IMR-90 (cell line): ENCODE data around the gene ADAM17. TPM values are rescaled to one million over a fixed set of nuclear protein-coding genes. Genes with fewer than 3 reads are reported as not detected.

ENCODE experiments used
- ATAC-seq: fragments of 200-7000 bp; cut with Tn5 transposase; 2 replicates; pipeline ENCODE4 v1.9.1; 2020; ENCODE audit warnings: low read depth, mild to moderate bottlenecking, moderate library complexity
- BruUV-seq: library from RNA; stranded (reverse); fragments of 400-500 nt; replicated peaks from 2 replicates; lab custom pipeline; 2021; lab: Mats Ljungman, UMichigan
- CTCF ChIA-PET: fragments of 300-600 bp; formaldehyde crosslinking; extraction: SDS; loops from one replicate; lab custom pipeline; 2021; ENCODE audit warnings: antibody characterized with exemption; lab: Yijun Ruan, JAX
- POLR2A ChIA-PET: fragments of 300-600 bp; sonication (Branson Sonifier 250); formaldehyde crosslinking; loops from one replicate; lab custom pipeline; 2022; ENCODE audit warnings: antibody characterized with exemption; ENCODE audit not compliant: unreplicated experiment; lab: Charles Lee
- DNase-seq: peaks from one replicate; pipeline ENCODE4 v3.0.0; 2013
- H2AFZ ChIP-seq: replicated peaks from 2 replicates; pipeline ENCODE3; 2013; ENCODE audit warnings: low read length, mild to moderate bottlenecking; ENCODE audit not compliant: poor library complexity
- H2AK5ac ChIP-seq: 2 replicates; pipeline ENCODE4 v1.6.1; 2013; ENCODE audit warnings: low read depth, low read length, inconsistent platforms
- H2AK9ac ChIP-seq: replicated peaks from 2 replicates; pipeline ENCODE3; 2013; ENCODE audit warnings: mild to moderate bottlenecking, low read depth, low read length, moderate library complexity; ENCODE audit not compliant: poor library complexity
- H2BK120ac ChIP-seq: 2 replicates; pipeline ENCODE4 v1.6.1; 2013; ENCODE audit warnings: low read depth, low read length, inconsistent platforms
- H2BK15ac ChIP-seq: 3 replicates; pipeline ENCODE4 v1.6.1; 2013; ENCODE audit warnings: low read depth, low read length, inconsistent platforms
- H2BK20ac ChIP-seq: 2 replicates; pipeline ENCODE4 v1.6.1; 2013; ENCODE audit warnings: low read depth, mild to moderate bottlenecking, inconsistent platforms, low read length, moderate library complexity
- H2BK5ac ChIP-seq: 2 replicates; pipeline ENCODE4 v1.6.1; 2013; ENCODE audit warnings: mild to moderate bottlenecking, low read depth, low read length, inconsistent platforms; ENCODE audit not compliant: poor library complexity, severe bottlenecking
- H3K14ac ChIP-seq: replicated peaks from 2 replicates; pipeline ENCODE4 v1.6.1; 2013; ENCODE audit warnings: low read depth, low read length, inconsistent platforms
- H3K18ac ChIP-seq: 2 replicates; pipeline ENCODE4 v1.6.1; 2013; ENCODE audit warnings: low read depth, low read length, control low read depth
- H3K23ac ChIP-seq: 2 replicates; pipeline ENCODE4 v1.6.1; 2013; ENCODE audit warnings: low read depth, low read length, inconsistent platforms
- H3K27ac ChIP-seq: 2 replicates; pipeline ENCODE4 v1.5.1; 2013; ENCODE audit warnings: mild to moderate bottlenecking, control low read depth, low read length; ENCODE audit not compliant: insufficient read depth
- H3K27me3 ChIP-seq: 2 replicates; pipeline ENCODE4 v1.6.1; 2013; ENCODE audit warnings: low read length; ENCODE audit not compliant: control insufficient read depth, insufficient read depth
- H3K36me3 ChIP-seq: 2 replicates; pipeline ENCODE4 v1.6.1; 2013; ENCODE audit warnings: low read length, mixed read lengths; ENCODE audit not compliant: control insufficient read depth, insufficient read depth
- H3K4ac ChIP-seq: 2 replicates; pipeline ENCODE4 v1.6.1; 2013; ENCODE audit warnings: low read depth, low read length, inconsistent platforms
- H3K4me1 ChIP-seq: 2 replicates; pipeline ENCODE4 v1.6.1; 2013; ENCODE audit warnings: low read length, mixed read lengths; ENCODE audit not compliant: control insufficient read depth, insufficient read depth
- H3K4me2 ChIP-seq: 2 replicates; pipeline ENCODE4 v1.6.1; 2013; ENCODE audit warnings: low read depth, mild to moderate bottlenecking, control low read depth, low read length, moderate library complexity
- H3K4me3 ChIP-seq: 2 replicates; pipeline ENCODE4 v1.5.1; 2013; ENCODE audit warnings: low read depth, mild to moderate bottlenecking, control low read depth, low read length, moderate library complexity; ENCODE audit not compliant: insufficient read depth
- H3K56ac ChIP-seq: 2 replicates; pipeline ENCODE4 v1.6.1; 2013; ENCODE audit warnings: low read length, inconsistent platforms; ENCODE audit not compliant: insufficient read depth; ENCODE audit errors: extremely low read depth
- H3K79me1 ChIP-seq, 2 experiments: 2 replicates each; pipeline ENCODE4 v1.6.1; 2013; ENCODE audit warnings: low read length in 2 of 2, inconsistent platforms in 1 of 2, low read depth in 1 of 2
- H3K9ac ChIP-seq: 2 replicates; pipeline ENCODE4 v1.6.1; 2013; ENCODE audit warnings: low read depth, low read length, control low read depth
- H3K9me1 ChIP-seq: 2 replicates; pipeline ENCODE4 v1.6.1; 2013; ENCODE audit warnings: low read length, inconsistent platforms; ENCODE audit not compliant: insufficient read depth
- H3K9me3 ChIP-seq: 2 replicates; pipeline ENCODE4 v1.6.1; 2013; ENCODE audit warnings: low read length; ENCODE audit not compliant: control insufficient read depth, insufficient read depth
- H4K20me1 ChIP-seq: 2 replicates; pipeline ENCODE4 v1.6.1; 2013; ENCODE audit warnings: low read length, inconsistent platforms; ENCODE audit not compliant: insufficient read depth
- H4K5ac ChIP-seq: 2 replicates; pipeline ENCODE4 v1.6.1; 2013; ENCODE audit warnings: mild to moderate bottlenecking, low read depth, low read length, control low read depth
- H4K8ac ChIP-seq, 2 experiments: 2 replicates each; pipeline ENCODE4 v1.6.1; 2013; ENCODE audit warnings: low read depth in 2 of 2, low read length in 2 of 2, control low read depth in 1 of 2, inconsistent platforms in 1 of 2
- H4K91ac ChIP-seq: 2 replicates; pipeline ENCODE4 v1.6.1; 2013; ENCODE audit warnings: low read depth, low read length, inconsistent platforms; ENCODE audit not compliant: insufficient read depth
- BHLHE40 ChIP-seq: fragments of 150-350 bp; IDR thresholded peaks from 2 replicates; pipeline ENCODE4 v1.6.1; 2016; ENCODE audit warnings: mild to moderate bottlenecking, low read depth, low read length
- CEBPB ChIP-seq: IDR thresholded peaks from 2 replicates; pipeline ENCODE4 v1.6.1; 2012; ENCODE audit warnings: low read depth, low read length, improper control_type of control experiment
- CHD1 ChIP-seq: IDR thresholded peaks from 2 replicates; pipeline ENCODE4 v1.6.1; 2012; ENCODE audit warnings: low read depth, low read length, improper control_type of control experiment
- CTCF ChIP-seq: conservative IDR thresholded peaks from 2 replicates; pipeline ENCODE4 v1.5.1; 2012; ENCODE audit warnings: mild to moderate bottlenecking, low read depth, low read length, improper control_type of control experiment
- FOS ChIP-seq: fragments of 150-350 bp; IDR thresholded peaks from 2 replicates; pipeline ENCODE4 v1.6.1; 2016; ENCODE audit warnings: low read depth, low read length
- MAFK ChIP-seq: IDR thresholded peaks from 2 replicates; pipeline ENCODE4 v1.6.1; 2012; ENCODE audit warnings: low read depth, low read length, improper control_type of control experiment
- MAZ ChIP-seq: IDR thresholded peaks from 2 replicates; pipeline ENCODE4 v1.6.1; 2012; ENCODE audit warnings: low read depth, mild to moderate bottlenecking, low read length, improper control_type of control experiment, moderate library complexity, borderline replicate concordance
- MXI1 ChIP-seq: IDR thresholded peaks from 2 replicates; pipeline ENCODE4 v1.6.1; 2012; ENCODE audit warnings: low read depth, mild to moderate bottlenecking, low read length, moderate library complexity, borderline replicate concordance
- NFE2L2 ChIP-seq: fragments of 150-350 bp; IDR thresholded peaks from 2 replicates; pipeline ENCODE4 v1.6.1; 2016; ENCODE audit warnings: low read depth, mild to moderate bottlenecking, low read length
- POLR2A ChIP-seq: IDR thresholded peaks from 2 replicates; pipeline ENCODE4 v1.6.1; 2012; ENCODE audit warnings: mild to moderate bottlenecking, low read depth, low read length
- RAD21 ChIP-seq: IDR thresholded peaks from 2 replicates; pipeline ENCODE4 v1.6.1; 2012; ENCODE audit warnings: low read length, improper control_type of control experiment
- RCOR1 ChIP-seq: IDR thresholded peaks from 2 replicates; pipeline ENCODE4 v1.6.1; 2012; ENCODE audit warnings: mild to moderate bottlenecking, low read length, improper control_type of control experiment; ENCODE audit not compliant: insufficient replicate concordance
- RFX5 ChIP-seq: IDR thresholded peaks from 2 replicates; pipeline ENCODE4 v1.8.0; 2012; ENCODE audit warnings: low read depth, mild to moderate bottlenecking, low read length, moderate library complexity
- SMC3 ChIP-seq: fragments of 150-350 bp; IDR thresholded peaks from 2 replicates; pipeline ENCODE4 v1.6.1; 2016; ENCODE audit warnings: low read depth, mild to moderate bottlenecking, antibody characterized with exemption, low read length, moderate library complexity
- USF2 ChIP-seq: fragments of 150-350 bp; IDR thresholded peaks from 2 replicates; pipeline ENCODE4 v1.6.1; 2017; ENCODE audit warnings: mild to moderate bottlenecking, antibody characterized with exemption, low read length, low read depth
- WGBS, 2 experiments: methylation state at CpG; one replicate each; pipeline versions ENCODE4 v1.1.5 to v1.1.7; 2013; ENCODE audit warnings: missing lambda C conversion rate in 2 of 2; ENCODE audit not compliant: insufficient read length in 1 of 2; ENCODE audit errors: extremely low coverage in 2 of 2; 5-methylcytosine and 5-hydroxymethylcytosine counted together
- dilution Hi-C: fragments of 300-500 bp; cut with HindIII; formaldehyde crosslinking; loops from one replicate; pipeline ENCODE4 v1.14.3; 2018; ENCODE audit warnings: low sequenced_read_pairs; ENCODE audit not compliant: unreplicated experiment
- in situ Hi-C: fragments of 300-500 bp; cut with MboI; formaldehyde crosslinking; loops from 3 replicates; pipeline ENCODE4 v1.14.3; 2019; ENCODE audit warnings: low sequenced_read_pairs, inconsistent platforms, mixed read lengths
- intact Hi-C: fragments of 100-400 bp; cut with micrococcal nuclease; formaldehyde crosslinking; loops from 2 replicates; pipeline ENCODE4 v1.10.0; 2022
- polyA plus RNA-seq, 3 experiments: library from polyadenylated mRNA; depleted of rRNA; stranded (reverse); fragments of >200 nt; gene quantifications; 2 replicates each; pipeline ENCODE4 v1.2.3, GENCODE V29; 2012; ENCODE audit warnings: low replicate concordance in 1 of 3
- total RNA-seq: library from RNA; depleted of rRNA; stranded (reverse); fragments of >200 nt; gene quantifications from 2 replicates; pipeline ENCODE4 v1.2.3, GENCODE V29; 2012
- TF ChIP-seq, protein P1 (sequence below): fragments of 150-350 bp; IDR thresholded peaks from 2 replicates; pipeline ENCODE4 v1.6.1; 2016; ENCODE audit warnings: low read depth, mild to moderate bottlenecking, low read length, moderate library complexity, borderline replicate concordance

Gene ADAM17
- total and polyA plus RNA-seq, 2 of the 4 experiments (the other 2 are of a cell fraction): 9.6 to 34.4 TPM

DNA sequence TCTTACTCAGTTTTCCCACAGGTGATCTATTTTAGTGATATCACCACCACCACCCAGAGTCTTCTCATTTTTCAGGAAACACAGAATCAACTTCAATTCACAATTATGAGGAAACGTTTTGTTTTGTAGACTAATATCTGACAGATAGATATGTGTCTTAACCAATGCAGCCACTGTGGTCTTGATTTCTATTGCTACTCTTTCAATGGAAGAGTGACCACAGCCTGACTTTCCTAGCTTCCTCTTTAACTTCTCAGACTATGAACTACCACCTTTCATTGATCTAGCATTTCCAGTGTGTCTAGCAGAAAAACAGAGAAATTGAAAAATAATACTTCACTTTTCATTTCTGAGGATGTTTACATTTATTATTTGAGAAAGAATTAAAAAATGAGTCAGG lies 20.5 kb downstream of the ADAM17 start:
- no peak overlapping the region for H3K23ac ChIP-seq
- H3K4ac ChIP-seq: no peak overlapping the region
- no peaks in the 10 kb centered on the region for H4K20me1 ChIP-seq
- H3K9me1 ChIP-seq: peaks cover 3% of the 10 kb centered on the region; the same call in 1 of the 2 replicates
- DNase-seq: no peak
- ChIA-PET CTCF (no interaction called here), POLR2A (no interaction called here)
- no peak overlapping the region for H4K8ac ChIP-seq
- H3K56ac ChIP-seq: no peak overlapping the region
- H2BK15ac ChIP-seq: no peak overlapping the region
- no peak overlapping the region for H2AK9ac ChIP-seq
- BruUV-seq: no TSS peak
- H2BK20ac ChIP-seq: no peak overlapping the region
- no CpG with 5 or more reads among the region's 1 CpG for WGBS, 2 experiments
- in situ Hi-C loops (no loop called here), intact Hi-C loops (no loop called here), dilution Hi-C loops (no loop called here)
- no peak overlapping the region for H2BK5ac ChIP-seq
- ATAC-seq: no peak
- no peak overlapping the region for H3K18ac ChIP-seq
- H4K91ac ChIP-seq: no peak overlapping the region
- no peak overlapping the region for H2AFZ ChIP-seq
- H3K79me1 ChIP-seq: peaks cover 14 to 28% of the 10 kb centered on the region in 2 experiments
- H3K9me3 ChIP-seq: no peaks in the 10 kb centered on the region
- no peak overlapping the region for H2AK5ac ChIP-seq
- no peak overlapping the region for H3K4me2 ChIP-seq
- H3K4me3 ChIP-seq: no peak overlapping the region
- H3K36me3 ChIP-seq: peaks cover 4% of the 10 kb centered on the region
- no peaks in the 10 kb centered on the region for H3K27me3 ChIP-seq
- H3K27ac ChIP-seq: no peak overlapping the region
- H3K4me1 ChIP-seq: peaks cover 2% of the 10 kb centered on the region; the same call in 1 of the 2 replicates
- H2BK120ac ChIP-seq: no peak overlapping the region
- H4K5ac ChIP-seq: no peak overlapping the region
- no peak for TF ChIP-seq CHD1
- no peak for TF ChIP-seq CTCF
- TF ChIP-seq MAZ: no peak
- TF ChIP-seq SMC3: no peak
- no peak for TF ChIP-seq FOS
- no peak for TF ChIP-seq MAFK
- TF ChIP-seq BHLHE40: no peak
- TF ChIP-seq CEBPB: no peak
- no peak for TF ChIP-seq POLR2A
- TF ChIP-seq USF2: no peak
- no peak for TF ChIP-seq MXI1
- no peak for TF ChIP-seq NFE2L2
- TF ChIP-seq RFX5: no peak
- TF ChIP-seq RCOR1: no peak
- TF ChIP-seq, protein P1, sequence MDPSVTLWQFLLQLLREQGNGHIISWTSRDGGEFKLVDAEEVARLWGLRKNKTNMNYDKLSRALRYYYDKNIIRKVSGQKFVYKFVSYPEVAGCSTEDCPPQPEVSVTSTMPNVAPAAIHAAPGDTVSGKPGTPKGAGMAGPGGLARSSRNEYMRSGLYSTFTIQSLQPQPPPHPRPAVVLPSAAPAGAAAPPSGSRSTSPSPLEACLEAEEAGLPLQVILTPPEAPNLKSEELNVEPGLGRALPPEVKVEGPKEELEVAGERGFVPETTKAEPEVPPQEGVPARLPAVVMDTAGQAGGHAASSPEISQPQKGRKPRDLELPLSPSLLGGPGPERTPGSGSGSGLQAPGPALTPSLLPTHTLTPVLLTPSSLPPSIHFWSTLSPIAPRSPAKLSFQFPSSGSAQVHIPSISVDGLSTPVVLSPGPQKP: no peak
- no peak for TF ChIP-seq RAD21
- no peak overlapping the region for H3K9ac ChIP-seq
- no peak overlapping the region for H3K14ac ChIP-seq
